ENCODE data around the gene PRR30.

Gene PRR30

DNA sequence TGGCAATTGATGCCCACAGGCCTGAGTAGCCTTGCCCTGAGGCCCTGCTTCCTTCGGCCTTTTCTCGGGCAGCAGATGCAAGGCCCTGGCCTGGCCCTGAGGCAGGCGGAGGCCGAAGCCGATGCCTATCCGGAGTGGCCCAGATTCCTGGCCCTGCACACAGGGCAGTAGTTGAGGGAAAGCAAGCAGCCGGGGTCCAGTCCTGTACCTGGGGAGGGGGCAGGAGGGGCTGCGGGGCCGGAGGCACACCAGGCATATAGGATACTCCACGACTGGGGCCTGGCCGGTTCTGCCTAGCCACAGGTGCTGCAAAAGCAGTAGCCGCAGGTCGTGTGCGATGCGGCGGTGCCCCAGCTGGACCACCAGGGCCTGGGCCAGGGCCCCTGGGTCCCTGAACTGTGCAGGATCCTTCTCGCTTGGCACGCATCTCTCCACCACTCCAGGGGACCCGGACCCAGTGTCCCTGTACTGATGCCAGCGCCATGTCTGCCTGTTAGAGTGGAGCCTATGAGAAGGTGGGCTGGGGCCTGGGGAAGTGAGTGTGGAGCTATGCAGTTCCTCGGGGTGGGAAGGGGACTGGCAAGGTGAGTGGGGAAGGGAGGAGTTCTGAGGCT, 1.8 kb downstream of the PRR30 start:
- no CpG with 5 or more reads among the region's 21 CpGs for WGBS (ENCODE audit: insufficient coverage, insufficient read length)
- Histone ChIP-seq H3K27ac (ENCODE audit: low read length) (no peak overlapping the region), H3K9me3 (ENCODE audit: control insufficient read depth, insufficient read depth, low read length) (no peaks in the 10 kb centered on the region), H3K27me3 (ENCODE audit: control insufficient read depth, insufficient read depth, low read length) (no peaks in the 10 kb centered on the region), H3K36me3 (ENCODE audit: control insufficient read depth, insufficient read depth, low read length) (0 out of 2 replicates have a peak, but pooled peaks cover 4% of the 10 kb centered on the region), H3K4me3 (ENCODE audit: low read length) (no peak overlapping the region; the same call in 1 of the 2 replicates), H3K4me1 (ENCODE audit: control insufficient read depth, insufficient read depth, low read length) (0 out of 2 replicates have a peak, but pooled peaks cover 2% of the 10 kb centered on the region)
- DNase-seq (ENCODE audit: low read depth, low spot score), result no peak

DNA sequence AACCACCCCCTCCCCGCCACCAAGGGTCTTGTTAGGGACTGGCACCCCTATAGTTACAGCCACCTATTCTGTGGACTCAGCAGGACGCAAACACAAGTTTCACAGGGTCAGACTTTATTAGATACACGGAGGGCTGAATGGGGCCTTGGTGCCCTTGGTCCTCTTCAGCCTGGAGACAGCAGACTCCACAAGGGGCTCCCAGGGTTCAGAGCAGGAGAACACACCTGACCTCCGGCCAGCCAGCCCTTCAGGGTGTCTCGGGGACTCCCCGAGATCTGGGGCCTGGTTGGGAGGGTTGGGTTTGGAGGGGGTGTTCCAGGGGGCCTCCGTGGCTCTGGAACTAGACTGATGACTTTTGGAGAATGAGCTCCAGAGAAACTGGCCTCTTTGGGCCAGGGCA, 2.5 kb downstream of the PRR30 start:
- Histone ChIP-seq H3K9me3 (ENCODE audit: control insufficient read depth, insufficient read depth, low read length) (no peaks in the 10 kb centered on the region), H3K27ac (ENCODE audit: low read length) (no peak overlapping the region), H3K4me3 (ENCODE audit: low read length) (no peak overlapping the region), H3K36me3 (ENCODE audit: control insufficient read depth, insufficient read depth, low read length) (0 out of 2 replicates have a peak, but pooled peaks cover 4% of the 10 kb centered on the region), H3K27me3 (ENCODE audit: control insufficient read depth, insufficient read depth, low read length) (no peaks in the 10 kb centered on the region), H3K4me1 (ENCODE audit: control insufficient read depth, insufficient read depth, low read length) (0 out of 2 replicates have a peak, but pooled peaks cover 2% of the 10 kb centered on the region)
- no CpG with 5 or more reads among the region's 7 CpGs for WGBS (ENCODE audit: insufficient coverage, insufficient read length)
- DNase-seq (ENCODE audit: low read depth, low spot score), result no peak

DNA sequence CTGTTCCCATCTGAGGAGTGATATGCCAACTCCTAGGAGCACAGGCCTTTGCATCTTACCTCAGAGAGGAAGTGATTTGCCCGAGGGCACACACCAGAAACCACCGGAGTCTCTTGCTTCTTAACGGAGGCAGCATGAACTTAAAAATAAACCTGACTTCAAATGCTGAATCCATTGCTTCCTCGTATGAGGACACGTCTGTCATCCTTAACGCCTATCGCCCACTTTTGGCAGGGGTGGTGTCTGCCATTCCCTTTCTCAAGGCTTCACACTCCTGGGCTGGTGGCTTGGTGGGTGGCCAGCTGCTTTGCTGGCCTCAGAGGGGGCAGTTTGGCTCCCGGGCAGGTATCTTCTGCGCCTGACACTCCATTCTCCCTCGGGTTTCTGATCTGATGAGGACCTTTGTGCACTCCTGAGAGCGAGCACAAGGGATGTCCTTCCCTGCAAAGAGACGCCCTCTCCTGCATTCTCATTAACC, 3.7 kb downstream of the PRR30 start:
- no CpG with 5 or more reads among the region's 12 CpGs for WGBS (ENCODE audit: insufficient coverage, insufficient read length)

DNA sequence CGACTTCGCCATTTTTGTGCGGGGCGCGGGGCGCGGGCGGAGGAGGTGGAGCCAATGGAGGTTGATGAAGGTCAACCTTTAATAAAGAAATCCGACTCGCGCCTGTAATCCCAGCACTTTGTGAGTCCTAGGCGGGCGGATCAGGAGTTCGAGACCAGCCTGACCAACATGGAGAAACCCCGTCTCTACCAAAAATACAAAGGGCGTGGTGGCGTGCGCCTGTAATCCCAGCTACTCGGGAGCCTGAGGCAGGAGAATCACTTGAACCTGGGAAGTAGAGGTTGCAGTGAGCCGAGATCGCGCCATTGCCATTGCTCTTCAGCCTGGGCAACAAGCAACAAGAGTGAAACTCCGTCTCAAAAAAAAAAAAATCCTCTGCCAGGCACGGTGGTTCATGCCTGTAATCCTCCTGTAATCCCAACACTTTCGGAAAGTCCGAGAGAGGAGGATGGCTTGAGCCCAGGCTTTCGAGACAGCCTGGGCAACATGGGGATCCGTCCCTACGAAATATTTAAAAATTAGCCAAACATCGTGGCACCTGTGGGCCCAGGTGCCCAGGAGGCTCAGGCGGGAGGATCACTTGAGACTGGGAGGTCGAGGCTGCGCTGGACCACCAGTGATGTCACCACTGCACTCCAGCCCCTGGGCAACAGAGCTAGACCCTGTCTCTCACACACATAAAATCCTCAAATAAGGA, 4.3 kb downstream of the PRR30 start:
- Histone ChIP-seq H3K27ac (ENCODE audit: low read length) (no peak overlapping the region), H3K36me3 (ENCODE audit: control insufficient read depth, insufficient read depth, low read length) (peaks cover 15% of the 10 kb centered on the region), H3K4me1 (ENCODE audit: control insufficient read depth, insufficient read depth, low read length) (0 out of 2 replicates have a peak, but pooled peaks cover 2% of the 10 kb centered on the region), H3K9me3 (ENCODE audit: control insufficient read depth, insufficient read depth, low read length) (no peaks in the 10 kb centered on the region), H3K27me3 (ENCODE audit: control insufficient read depth, insufficient read depth, low read length) (no peaks in the 10 kb centered on the region), H3K4me3 (ENCODE audit: low read length) (peak overlapping the region; percentile 10; the same call in 1 of the 2 replicates)
- no peak for DNase-seq (ENCODE audit: low read depth, low spot score)
- WGBS (ENCODE audit: insufficient coverage, insufficient read length), result no CpG with 5 or more reads among the region's 33 CpGs

More for the DNA sequence above, 3.7 kb downstream of the PRR30 start:
- Histone ChIP-seq H3K36me3 (ENCODE audit: control insufficient read depth, insufficient read depth, low read length) (peaks cover 12% of the 10 kb centered on the region), H3K9me3 (ENCODE audit: control insufficient read depth, insufficient read depth, low read length) (no peaks in the 10 kb centered on the region), H3K27ac (ENCODE audit: low read length) (no peak overlapping the region), H3K27me3 (ENCODE audit: control insufficient read depth, insufficient read depth, low read length) (no peaks in the 10 kb centered on the region), H3K4me1 (ENCODE audit: control insufficient read depth, insufficient read depth, low read length) (0 out of 2 replicates have a peak, but pooled peaks cover 2% of the 10 kb centered on the region), H3K4me3 (ENCODE audit: low read length) (no peak overlapping the region)
- DNase-seq (ENCODE audit: low read depth, low spot score), result no peak

DNA sequence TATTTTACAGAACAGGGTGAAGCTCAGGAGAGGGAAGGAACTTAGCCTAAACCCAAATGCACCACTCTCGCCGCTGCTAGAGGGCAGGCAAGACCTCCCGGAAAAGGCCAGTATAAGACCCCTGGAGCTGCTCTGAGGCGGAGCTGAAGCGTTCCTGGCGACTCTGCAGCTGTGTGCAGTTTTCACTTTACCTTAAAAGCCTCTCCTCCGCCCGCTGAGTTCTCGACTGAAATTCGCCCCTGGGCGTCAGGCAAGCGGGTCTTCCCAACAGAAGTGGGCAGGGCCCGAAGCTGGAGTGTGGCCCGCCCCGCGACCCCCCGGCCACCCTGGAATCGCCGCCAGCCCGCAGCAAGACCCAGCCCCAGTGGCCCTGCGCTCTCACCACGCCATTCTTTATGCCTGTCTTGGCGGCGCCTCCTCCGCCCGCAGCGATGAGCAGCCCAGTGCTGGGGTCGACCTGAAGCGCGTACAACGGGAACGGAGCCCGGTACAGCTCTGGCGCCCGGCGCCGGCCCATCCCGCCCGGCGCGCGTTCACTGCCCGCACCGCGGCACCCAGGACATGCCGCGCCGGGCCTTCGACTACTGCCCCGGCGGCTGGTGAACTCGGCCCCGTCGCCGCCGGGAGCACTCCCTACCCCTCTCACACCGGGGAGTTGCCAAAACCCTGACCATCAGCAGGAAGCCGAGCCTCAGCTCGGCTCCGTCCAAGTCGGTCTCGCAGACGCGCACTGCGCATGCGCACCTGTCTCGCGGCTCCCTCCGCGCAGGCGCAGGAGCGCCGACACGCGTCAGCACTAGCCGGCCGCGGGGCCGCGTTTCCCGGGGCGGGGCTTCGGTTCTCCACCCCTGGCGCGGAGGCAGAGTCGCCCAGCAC, 5.1 kb downstream of the PRR30 start, which contains the start of gene PREB:
Gene PREB (minus strand): TSS at position 732 of the 876 bp plus-strand sequence. CDS start 215 bp downstream, at position 517.
- Histone ChIP-seq H3K36me3 (ENCODE audit: control insufficient read depth, insufficient read depth, low read length) (peaks cover 17% of the 10 kb centered on the region), H3K27ac (ENCODE audit: low read length) (no peak within 1 kb of the TSS), H3K4me1 (ENCODE audit: control insufficient read depth, insufficient read depth, low read length) (0 out of 2 replicates have a peak, but pooled peaks cover 2% of the 10 kb centered on the region), H3K9me3 (ENCODE audit: control insufficient read depth, insufficient read depth, low read length) (no peaks in the 10 kb centered on the region), H3K27me3 (ENCODE audit: control insufficient read depth, insufficient read depth, low read length) (no peaks in the 10 kb centered on the region), H3K4me3 (ENCODE audit: low read length) (peak within 1 kb of the TSS; percentile 80)
- peak; percentile 92 for DNase-seq (ENCODE audit: low read depth, low spot score)
- no CpG with 5 or more reads among the region's 86 CpGs for WGBS (ENCODE audit: insufficient coverage, insufficient read length)

DNA sequence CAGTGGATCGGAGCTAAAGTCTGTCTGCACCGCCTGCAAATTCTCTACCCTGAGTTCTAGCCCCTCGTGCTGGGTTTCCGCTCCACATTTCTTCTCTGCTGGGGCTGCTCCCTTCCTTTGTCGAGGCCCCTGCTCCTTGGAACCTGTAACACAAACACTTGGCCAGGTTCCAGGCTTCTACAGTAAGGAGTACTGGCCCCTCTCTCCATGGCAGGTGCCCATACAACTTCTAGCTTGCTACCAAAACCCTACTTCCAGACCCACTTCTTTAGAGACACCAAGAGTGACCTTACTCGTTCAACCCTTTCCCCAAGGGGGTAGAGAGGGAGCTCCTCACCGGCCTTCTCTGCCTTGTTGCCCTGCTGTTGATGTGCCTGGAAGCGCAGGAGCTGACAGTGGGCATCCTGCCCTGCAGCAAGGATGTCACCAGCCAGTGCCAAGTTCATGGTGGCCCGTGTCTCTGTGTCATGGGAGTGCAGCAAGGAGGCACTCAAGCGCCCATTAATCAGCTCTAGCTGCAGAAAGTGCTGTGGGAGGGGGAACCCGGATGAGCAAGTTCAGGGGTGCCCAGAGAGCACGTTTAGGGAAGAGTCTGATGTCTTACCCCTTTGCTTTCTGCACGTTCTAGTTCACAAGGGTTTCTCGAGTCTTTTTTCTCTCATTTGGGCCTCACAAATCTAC, 5.9 kb downstream of the PRR30 start:
- no peak for DNase-seq (ENCODE audit: low read depth, low spot score)
- no CpG with 5 or more reads among the region's 14 CpGs for WGBS (ENCODE audit: insufficient coverage, insufficient read length)
- no peaks in the 10 kb centered on the region for H3K27me3 ChIP-seq (ENCODE audit: control insufficient read depth, insufficient read depth, low read length)
- no peak overlapping the region for H3K27ac ChIP-seq (ENCODE audit: low read length)
- no peaks in the 10 kb centered on the region for H3K9me3 ChIP-seq (ENCODE audit: control insufficient read depth, insufficient read depth, low read length)
- H3K4me1 ChIP-seq (ENCODE audit: control insufficient read depth, insufficient read depth, low read length), result 0 out of 2 replicates have a peak, but pooled peaks cover 2% of the 10 kb centered on the region
- H3K4me3 ChIP-seq (ENCODE audit: low read length), result peak overlapping the region; percentile 80; the same call in 1 of the 2 replicates
- peaks cover 17% of the 10 kb centered on the region for H3K36me3 ChIP-seq (ENCODE audit: control insufficient read depth, insufficient read depth, low read length)

DNA sequence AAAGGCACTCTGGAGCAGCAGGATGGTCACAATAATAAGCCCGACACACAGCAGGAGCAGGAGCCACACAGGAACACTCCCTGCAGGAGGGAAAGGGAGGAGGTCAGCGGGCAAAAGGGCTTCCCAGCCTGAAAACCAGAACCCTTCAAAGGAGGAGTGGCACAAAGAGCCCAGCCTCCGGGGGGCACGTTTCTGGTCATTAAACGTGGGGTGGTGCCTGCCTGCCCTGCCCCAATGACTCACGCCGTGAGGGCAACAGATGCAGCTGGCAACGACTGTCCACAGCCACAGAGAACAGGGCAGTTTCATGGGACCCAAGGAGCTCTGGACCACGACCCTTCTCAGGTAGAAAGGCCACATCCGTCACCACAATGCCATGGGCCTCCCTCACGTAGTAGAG, 7.8 kb downstream of the PRR30 start:
- peaks cover 17% of the 10 kb centered on the region for H3K36me3 ChIP-seq (ENCODE audit: control insufficient read depth, insufficient read depth, low read length)
- H3K9me3 ChIP-seq (ENCODE audit: control insufficient read depth, insufficient read depth, low read length), result no peaks in the 10 kb centered on the region
- no peak overlapping the region for H3K4me3 ChIP-seq (ENCODE audit: low read length)
- no peak overlapping the region for H3K27ac ChIP-seq (ENCODE audit: low read length)
- no peaks in the 10 kb centered on the region for H3K27me3 ChIP-seq (ENCODE audit: control insufficient read depth, insufficient read depth, low read length)
- no CpG with 5 or more reads among the region's 11 CpGs for WGBS (ENCODE audit: insufficient coverage, insufficient read length)
- no peak for DNase-seq (ENCODE audit: low read depth, low spot score)
- 0 out of 2 replicates have a peak, but pooled peaks cover 2% of the 10 kb centered on the region for H3K4me1 ChIP-seq (ENCODE audit: control insufficient read depth, insufficient read depth, low read length)

DNA sequence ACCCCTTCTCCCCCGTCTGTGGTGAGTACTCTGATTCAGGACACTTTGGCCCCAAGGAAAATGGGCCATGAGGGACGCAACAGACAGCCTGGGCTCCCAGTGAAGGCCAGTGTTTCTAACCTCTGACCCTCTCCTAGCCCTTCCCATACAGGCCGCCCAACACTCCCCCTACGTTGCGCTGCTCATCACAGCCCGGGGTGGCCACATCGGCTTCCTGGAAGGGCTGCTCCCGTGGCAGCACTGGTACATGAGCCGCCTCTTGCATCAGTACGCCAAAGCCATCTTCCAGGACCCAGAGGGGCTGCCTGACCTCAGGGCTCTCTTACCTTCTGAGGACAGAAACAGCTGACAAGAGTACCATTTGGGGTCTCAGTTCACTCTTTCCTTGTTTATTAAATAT, 8.8 kb downstream of the PRR30 start:
- Histone ChIP-seq H3K27ac (ENCODE audit: low read length) (no peak overlapping the region), H3K36me3 (ENCODE audit: control insufficient read depth, insufficient read depth, low read length) (peaks cover 17% of the 10 kb centered on the region), H3K27me3 (ENCODE audit: control insufficient read depth, insufficient read depth, low read length) (no peaks in the 10 kb centered on the region), H3K4me3 (ENCODE audit: low read length) (no peak overlapping the region), H3K4me1 (ENCODE audit: control insufficient read depth, insufficient read depth, low read length) (0 out of 2 replicates have a peak, but pooled peaks cover 2% of the 10 kb centered on the region), H3K9me3 (ENCODE audit: control insufficient read depth, insufficient read depth, low read length) (no peaks in the 10 kb centered on the region)
- WGBS (ENCODE audit: insufficient coverage, insufficient read length), result no CpG with 5 or more reads among the region's 10 CpGs
- DNase-seq (ENCODE audit: low read depth, low spot score), result no peak

DNA sequence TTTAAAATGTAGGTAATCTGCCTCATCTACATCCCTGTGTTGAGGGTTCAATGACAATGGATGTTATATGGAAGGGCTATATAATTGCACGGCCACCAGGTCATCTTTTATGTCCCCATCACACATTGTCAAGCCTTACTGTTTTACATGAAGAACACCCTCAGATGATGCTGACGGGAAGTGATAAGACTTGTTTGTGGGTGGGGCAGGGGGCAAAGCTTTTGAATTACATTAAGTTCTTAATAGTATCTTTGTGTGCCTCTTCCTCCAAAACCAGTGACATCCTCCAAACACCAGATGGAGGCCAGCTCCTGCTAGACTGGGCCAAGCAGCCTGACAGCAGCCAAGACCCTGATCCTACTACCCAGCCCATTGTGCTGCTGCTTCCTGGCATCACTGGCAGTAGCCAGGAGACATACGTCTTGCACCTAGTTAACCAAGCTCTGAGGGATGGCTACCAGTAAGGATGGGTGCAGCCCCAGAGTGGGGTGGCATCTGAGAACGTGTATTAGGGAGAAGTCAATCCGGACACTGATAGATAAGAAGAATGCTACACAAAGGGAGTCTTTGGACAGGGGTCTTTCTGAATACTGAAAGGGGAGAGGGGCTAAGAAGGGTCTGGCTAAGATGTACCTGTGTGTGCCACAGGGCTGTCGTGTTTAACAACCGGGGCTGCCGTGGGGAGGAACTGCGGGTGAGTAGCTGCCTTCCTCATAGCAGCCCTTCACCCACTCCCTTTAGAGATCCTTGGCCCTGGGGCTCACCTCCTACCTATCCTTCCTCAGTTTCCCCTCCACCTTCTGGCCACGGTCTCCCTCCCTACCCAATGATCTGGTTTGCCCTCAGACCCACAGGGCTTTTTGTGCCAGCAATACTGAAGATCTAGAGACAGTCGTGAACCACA, 10.3 kb downstream of the PRR30 start:
- no peaks in the 10 kb centered on the region for H3K9me3 ChIP-seq (ENCODE audit: control insufficient read depth, insufficient read depth, low read length)
- no peaks in the 10 kb centered on the region for H3K27me3 ChIP-seq (ENCODE audit: control insufficient read depth, insufficient read depth, low read length)
- no peak overlapping the region for H3K4me3 ChIP-seq (ENCODE audit: low read length)
- H3K36me3 ChIP-seq (ENCODE audit: control insufficient read depth, insufficient read depth, low read length), result peaks cover 17% of the 10 kb centered on the region
- no peak overlapping the region for H3K27ac ChIP-seq (ENCODE audit: low read length)
- no CpG with 5 or more reads among the region's 11 CpGs for WGBS (ENCODE audit: insufficient coverage, insufficient read length)
- peaks cover 2% of the 10 kb centered on the region; the same call in 1 of the 2 replicates for H3K4me1 ChIP-seq (ENCODE audit: control insufficient read depth, insufficient read depth, low read length)
- no peak for DNase-seq (ENCODE audit: low read depth, low spot score)
